ENCODE data around the gene LOXHD1. TPM values are rescaled to one million over a fixed set of nuclear protein-coding genes. Genes with fewer than 3 reads are reported as not detected.

Gene LOXHD1, protein sequence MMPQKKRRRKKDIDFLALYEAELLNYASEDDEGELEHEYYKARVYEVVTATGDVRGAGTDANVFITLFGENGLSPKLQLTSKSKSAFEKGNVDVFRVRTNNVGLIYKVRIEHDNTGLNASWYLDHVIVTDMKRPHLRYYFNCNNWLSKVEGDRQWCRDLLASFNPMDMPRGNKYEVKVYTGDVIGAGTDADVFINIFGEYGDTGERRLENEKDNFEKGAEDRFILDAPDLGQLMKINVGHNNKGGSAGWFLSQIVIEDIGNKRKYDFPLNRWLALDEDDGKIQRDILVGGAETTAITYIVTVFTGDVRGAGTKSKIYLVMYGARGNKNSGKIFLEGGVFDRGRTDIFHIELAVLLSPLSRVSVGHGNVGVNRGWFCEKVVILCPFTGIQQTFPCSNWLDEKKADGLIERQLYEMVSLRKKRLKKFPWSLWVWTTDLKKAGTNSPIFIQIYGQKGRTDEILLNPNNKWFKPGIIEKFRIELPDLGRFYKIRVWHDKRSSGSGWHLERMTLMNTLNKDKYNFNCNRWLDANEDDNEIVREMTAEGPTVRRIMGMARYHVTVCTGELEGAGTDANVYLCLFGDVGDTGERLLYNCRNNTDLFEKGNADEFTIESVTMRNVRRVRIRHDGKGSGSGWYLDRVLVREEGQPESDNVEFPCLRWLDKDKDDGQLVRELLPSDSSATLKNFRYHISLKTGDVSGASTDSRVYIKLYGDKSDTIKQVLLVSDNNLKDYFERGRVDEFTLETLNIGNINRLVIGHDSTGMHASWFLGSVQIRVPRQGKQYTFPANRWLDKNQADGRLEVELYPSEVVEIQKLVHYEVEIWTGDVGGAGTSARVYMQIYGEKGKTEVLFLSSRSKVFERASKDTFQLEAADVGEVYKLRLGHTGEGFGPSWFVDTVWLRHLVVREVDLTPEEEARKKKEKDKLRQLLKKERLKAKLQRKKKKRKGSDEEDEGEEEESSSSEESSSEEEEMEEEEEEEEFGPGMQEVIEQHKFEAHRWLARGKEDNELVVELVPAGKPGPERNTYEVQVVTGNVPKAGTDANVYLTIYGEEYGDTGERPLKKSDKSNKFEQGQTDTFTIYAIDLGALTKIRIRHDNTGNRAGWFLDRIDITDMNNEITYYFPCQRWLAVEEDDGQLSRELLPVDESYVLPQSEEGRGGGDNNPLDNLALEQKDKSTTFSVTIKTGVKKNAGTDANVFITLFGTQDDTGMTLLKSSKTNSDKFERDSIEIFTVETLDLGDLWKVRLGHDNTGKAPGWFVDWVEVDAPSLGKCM (N-terminal part only)
- under 1 TPM; 0.02 to 0.13 TPM for total RNA-seq

GRCh38 chr18:46657115-46657955 is at the start of gene LOXHD1:
Gene LOXHD1 (minus strand): TSS chr18:46657220. CDS start chr18:46657033, 187 bp downstream.

Other genes starting within 250 kb of the LOXHD1 start
- gene ST8SIA5, start 99.8 kb upstream of the LOXHD1 start, total RNA-seq = not detected

Data from activated naive CD4-positive, alpha-beta T cell treated with anti-CD3 and anti-CD28 coated beads, Interleukin-2, amount 10 ng/mL, durations not matched to agents 5 hours and 36 hours (primary cell).